ENCODE results near the gene PEMT.

- TF ChIP-seq TAF1 (IDR thresholded peaks at IDR 0.05; ENCODE audit: low read depth, low read length) (no peak), POLR2A (IDR thresholded peaks at IDR 0.05; ENCODE audit: control extremely low read depth in 1 of 2, low read depth in 2 of 2, low read length in 2 of 2) (no peak), CREB1 (IDR thresholded peaks at IDR 0.05) (no peak), HDAC2 (IDR thresholded peaks at IDR 0.05; ENCODE audit: borderline replicate concordance in 1 of 2, low read depth in 2 of 2, low read length in 2 of 2) (no peak), POLR2AphosphoS5 (IDR thresholded peaks at IDR 0.05; ENCODE audit: low read depth, low read length) (no peak), CTCF (IDR thresholded peaks at IDR 0.05; ENCODE audit: control extremely low read depth in 1 of 3, insufficient read depth in 1 of 3, low read depth in 1 of 3, low read length in 3 of 3) (no peak), RFX5 (IDR thresholded peaks at IDR 0.05; ENCODE audit: borderline replicate concordance, low read depth, low read length) (no peak), CBX5 (IDR thresholded peaks at IDR 0.05; ENCODE audit: low read depth, low read length) (no peak)
Measured at GRCh38 chr17:17582372-17582771, 9.1 kb downstream of the PEMT start.

Data from H1 (cell line).